ENCODE measurements around the gene DDC. TPM values are rescaled to one million over a fixed set of nuclear protein-coding genes. Genes with fewer than 3 reads are reported as not detected.
"Not testable (repeated sequence)": the region's sequence is repeated elsewhere in the genome, so short reads cannot be mapped to it uniquely, and the experiment has no call there.

Gene DDC
- total and polyA plus RNA-seq, 4 donors = 1.6 to 2.5 (median 2.1) TPM

GRCh38 chr7:50577569-50577968 is 12.4 kb upstream of the DDC start:
- WGBS (ENCODE audit: insufficient coverage) = 86% methylated on average over 10 of the region's 10 CpGs
- Histone ChIP-seq H3K27me3 (ENCODE audit: control insufficient read depth, insufficient read depth, low read length) (no peaks in the 10 kb centered on the region), H3K36me3 (ENCODE audit: control insufficient read depth, insufficient read depth, low read length) (no peaks in the 10 kb centered on the region), H3K9me3 (ENCODE audit: control insufficient read depth, insufficient read depth, low read length) (no peaks in the 10 kb centered on the region), H3K4me1 (ENCODE audit: control insufficient read depth, insufficient read depth, low read length) (no peaks in the 10 kb centered on the region), H3K27ac (ENCODE audit: low read depth, low read length) (no peak overlapping the region), H3K4me3 (ENCODE audit: low read depth, low read length) (no peak overlapping the region)
- no peak for DNase-seq (ENCODE audit: low read depth in 4 of 6, low spot score in 6 of 6)

GRCh38 chr7:50576388-50576787 is 11.2 kb upstream of the DDC start:
- H3K27ac ChIP-seq (ENCODE audit: low read depth, low read length); H3K9me3 ChIP-seq (ENCODE audit: control insufficient read depth, insufficient read depth, low read length); H3K36me3 ChIP-seq (ENCODE audit: control insufficient read depth, insufficient read depth, low read length); H3K27me3 ChIP-seq (ENCODE audit: control insufficient read depth, insufficient read depth, low read length); H3K4me1 ChIP-seq (ENCODE audit: control insufficient read depth, insufficient read depth, low read length); H3K4me3 ChIP-seq (ENCODE audit: low read depth, low read length); DNase-seq (ENCODE audit: low read depth in 4 of 6, low spot score in 6 of 6): not testable (repeated sequence)
- WGBS (ENCODE audit: insufficient coverage) = no CpG with 5 or more reads among the region's 6 CpGs

- H3K27ac ChIP-seq (ENCODE audit: low read depth, low read length) = no peak overlapping the region
- H3K4me1 ChIP-seq (ENCODE audit: control insufficient read depth, insufficient read depth, low read length) = no peaks in the 10 kb centered on the region
- H3K4me3 ChIP-seq (ENCODE audit: low read depth, low read length) = no peak overlapping the region
- no peaks in the 10 kb centered on the region for H3K36me3 ChIP-seq (ENCODE audit: control insufficient read depth, insufficient read depth, low read length)
- no peak for DNase-seq (ENCODE audit: low read depth in 4 of 6, low spot score in 6 of 6)
- H3K27me3 ChIP-seq (ENCODE audit: control insufficient read depth, insufficient read depth, low read length) = no peaks in the 10 kb centered on the region
- H3K9me3 ChIP-seq (ENCODE audit: control insufficient read depth, insufficient read depth, low read length) = no peaks in the 10 kb centered on the region
- 82% methylated on average over 5 of the region's 6 CpGs for WGBS (ENCODE audit: insufficient coverage)
Observed at GRCh38 chr7:50567715-50568261, 2.6 kb upstream of the DDC start.

GRCh38 chr7:50565977-50566376 is 772 bp upstream of the DDC start:
- Histone ChIP-seq H3K36me3 (ENCODE audit: control insufficient read depth, insufficient read depth, low read length) (no peaks in the 10 kb centered on the region), H3K27me3 (ENCODE audit: control insufficient read depth, insufficient read depth, low read length) (no peaks in the 10 kb centered on the region), H3K9me3 (ENCODE audit: control insufficient read depth, insufficient read depth, low read length) (no peaks in the 10 kb centered on the region), H3K4me3 (ENCODE audit: low read depth, low read length) (no peak overlapping the region), H3K4me1 (ENCODE audit: control insufficient read depth, insufficient read depth, low read length) (peaks cover 3% of the 10 kb centered on the region), H3K27ac (ENCODE audit: low read depth, low read length) (no peak overlapping the region)
- 64% methylated on average over 5 of the region's 5 CpGs for WGBS (ENCODE audit: insufficient coverage)
- no peak for DNase-seq (ENCODE audit: low read depth in 4 of 6, low spot score in 6 of 6)

GRCh38 chr7:50565559-50565916 is 333 bp upstream of the DDC start:
- H3K27ac ChIP-seq (ENCODE audit: low read depth, low read length) = no peak overlapping the region
- no peaks in the 10 kb centered on the region for H3K9me3 ChIP-seq (ENCODE audit: control insufficient read depth, insufficient read depth, low read length)
- WGBS (ENCODE audit: insufficient coverage) = 80% methylated on average over 1 of the region's 2 CpGs
- H3K4me1 ChIP-seq (ENCODE audit: control insufficient read depth, insufficient read depth, low read length) = peaks cover 7% of the 10 kb centered on the region
- DNase-seq (ENCODE audit: low read depth in 4 of 6, low spot score in 6 of 6) = no peak
- H3K36me3 ChIP-seq (ENCODE audit: control insufficient read depth, insufficient read depth, low read length) = no peaks in the 10 kb centered on the region
- no peak overlapping the region for H3K4me3 ChIP-seq (ENCODE audit: low read depth, low read length)
- no peaks in the 10 kb centered on the region for H3K27me3 ChIP-seq (ENCODE audit: control insufficient read depth, insufficient read depth, low read length)

GRCh38 chr7:50564171-50564570 is 1.0 kb downstream of the DDC start:
- Histone ChIP-seq H3K36me3 (ENCODE audit: control insufficient read depth, insufficient read depth, low read length) (no peaks in the 10 kb centered on the region), H3K4me3 (ENCODE audit: low read depth, low read length) (no peak overlapping the region), H3K9me3 (ENCODE audit: control insufficient read depth, insufficient read depth, low read length) (no peaks in the 10 kb centered on the region), H3K27ac (ENCODE audit: low read depth, low read length) (no peak overlapping the region), H3K4me1 (ENCODE audit: control insufficient read depth, insufficient read depth, low read length) (peaks cover 10% of the 10 kb centered on the region), H3K27me3 (ENCODE audit: control insufficient read depth, insufficient read depth, low read length) (no peaks in the 10 kb centered on the region)
- DNase-seq (ENCODE audit: low read depth in 4 of 6, low spot score in 6 of 6) = no peak
- 82% methylated on average over 6 of the region's 8 CpGs for WGBS (ENCODE audit: insufficient coverage)

- H3K4me1 ChIP-seq (ENCODE audit: control insufficient read depth, insufficient read depth, low read length) = peaks cover 10% of the 10 kb centered on the region
- H3K36me3 ChIP-seq (ENCODE audit: control insufficient read depth, insufficient read depth, low read length) = no peaks in the 10 kb centered on the region
- no peaks in the 10 kb centered on the region for H3K9me3 ChIP-seq (ENCODE audit: control insufficient read depth, insufficient read depth, low read length)
- no peak for DNase-seq (ENCODE audit: low read depth in 4 of 6, low spot score in 6 of 6)
- H3K27me3 ChIP-seq (ENCODE audit: control insufficient read depth, insufficient read depth, low read length) = no peaks in the 10 kb centered on the region
- 76% methylated on average over 5 of the region's 5 CpGs for WGBS (ENCODE audit: insufficient coverage)
- H3K27ac ChIP-seq (ENCODE audit: low read depth, low read length) = no peak overlapping the region
- no peak overlapping the region for H3K4me3 ChIP-seq (ENCODE audit: low read depth, low read length)
Observed at GRCh38 chr7:50562136-50562535, 3.1 kb downstream of the DDC start.

GRCh38 chr7:50560865-50561351 is 4.3 kb downstream of the DDC start:
- peaks cover 10% of the 10 kb centered on the region for H3K4me1 ChIP-seq (ENCODE audit: control insufficient read depth, insufficient read depth, low read length)
- 11% methylated on average over 4 of the region's 9 CpGs for WGBS (ENCODE audit: insufficient coverage)
- no peaks in the 10 kb centered on the region for H3K27me3 ChIP-seq (ENCODE audit: control insufficient read depth, insufficient read depth, low read length)
- H3K36me3 ChIP-seq (ENCODE audit: control insufficient read depth, insufficient read depth, low read length) = no peaks in the 10 kb centered on the region
- no peak overlapping the region for H3K27ac ChIP-seq (ENCODE audit: low read depth, low read length)
- peak in 2 of 6 donors; percentile 21 to 29 for DNase-seq (ENCODE audit: low read depth in 4 of 6, low spot score in 6 of 6)
- H3K9me3 ChIP-seq (ENCODE audit: control insufficient read depth, insufficient read depth, low read length) = no peaks in the 10 kb centered on the region
- no peak overlapping the region for H3K4me3 ChIP-seq (ENCODE audit: low read depth, low read length)

- Histone ChIP-seq H3K4me1 (ENCODE audit: control insufficient read depth, insufficient read depth, low read length) (peaks cover 10% of the 10 kb centered on the region), H3K4me3 (ENCODE audit: low read depth, low read length) (no peak overlapping the region), H3K36me3 (ENCODE audit: control insufficient read depth, insufficient read depth, low read length) (no peaks in the 10 kb centered on the region), H3K9me3 (ENCODE audit: control insufficient read depth, insufficient read depth, low read length) (no peaks in the 10 kb centered on the region), H3K27me3 (ENCODE audit: control insufficient read depth, insufficient read depth, low read length) (no peaks in the 10 kb centered on the region), H3K27ac (ENCODE audit: low read depth, low read length) (no peak overlapping the region)
- WGBS (ENCODE audit: insufficient coverage) = 83% methylated on average over 7 of the region's 7 CpGs
- DNase-seq (ENCODE audit: low read depth in 4 of 6, low spot score in 6 of 6) = peak in 1 of 6 donors; percentile 47
Observed at GRCh38 chr7:50559881-50560280, 5.3 kb downstream of the DDC start.

- H3K27ac ChIP-seq (ENCODE audit: low read depth, low read length) = no peak overlapping the region
- WGBS (ENCODE audit: insufficient coverage) = no CpG with 5 or more reads among the region's 5 CpGs
Observed at GRCh38 chr7:50558294-50559053, 6.7 kb downstream of the DDC start.

More at GRCh38 chr7:50558294-50559053, 6.7 kb downstream of the DDC start:
- H3K27me3 ChIP-seq (ENCODE audit: control insufficient read depth, insufficient read depth, low read length) = no peaks in the 10 kb centered on the region
- no peaks in the 10 kb centered on the region for H3K9me3 ChIP-seq (ENCODE audit: control insufficient read depth, insufficient read depth, low read length)
- DNase-seq (ENCODE audit: low read depth in 4 of 6, low spot score in 6 of 6) = no peak
- peaks cover 10% of the 10 kb centered on the region for H3K4me1 ChIP-seq (ENCODE audit: control insufficient read depth, insufficient read depth, low read length)
- no peaks in the 10 kb centered on the region for H3K36me3 ChIP-seq (ENCODE audit: control insufficient read depth, insufficient read depth, low read length)
- no peak overlapping the region for H3K4me3 ChIP-seq (ENCODE audit: low read depth, low read length)

Data from spinal cord (tissue), 10 donors.